GM21423 (cell line): Measurements from ENCODE around the gene RBL1.
"Not testable (repeated sequence)": the region's sequence is repeated elsewhere in the genome, so short reads cannot be mapped to it uniquely, and the experiment has no call there.

Experiments
- ATAC-seq: cut with Tn5 transposase; IDR thresholded peaks from one replicate; pipeline ENCODE4 v1.9.1; 2021; ENCODE audit warnings: mild to moderate bottlenecking, moderate library complexity; ENCODE audit not compliant: unreplicated experiment

Gene RBL1

DNA sequence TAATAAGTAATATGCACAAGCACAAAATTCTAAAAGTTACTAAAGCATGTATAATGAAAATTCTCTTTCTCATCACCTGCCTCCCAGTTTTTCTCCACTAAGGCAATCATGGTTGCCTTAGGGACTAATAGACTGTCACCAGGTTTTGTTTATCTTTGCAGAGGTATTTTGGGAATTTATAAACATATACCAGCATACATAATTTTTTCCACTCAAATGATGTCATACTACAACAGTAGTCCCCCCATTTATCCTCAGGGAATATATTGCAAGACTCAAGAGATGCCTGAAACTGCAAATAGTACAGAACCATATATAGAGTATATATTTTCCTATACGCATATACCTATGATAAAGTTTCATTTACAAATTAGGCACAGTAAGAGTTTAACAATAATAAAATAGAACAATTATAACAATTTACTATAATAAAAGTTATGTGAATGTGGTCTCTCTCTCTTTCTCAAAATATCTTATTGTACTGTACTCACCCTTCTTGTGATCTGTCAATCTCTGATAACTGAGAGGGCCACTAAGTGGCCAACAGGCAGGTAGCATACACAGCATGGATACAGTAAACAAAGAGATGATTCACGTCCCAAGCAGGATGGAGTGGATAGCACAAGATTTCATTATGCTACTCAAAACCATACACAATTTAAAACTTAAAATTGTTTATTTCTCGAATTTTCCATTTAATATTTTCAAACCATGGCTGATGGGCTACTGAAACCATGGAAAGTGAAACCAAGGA, 19.7 kb downstream of the RBL1 start:
- ATAC-seq, result no peak

DNA sequence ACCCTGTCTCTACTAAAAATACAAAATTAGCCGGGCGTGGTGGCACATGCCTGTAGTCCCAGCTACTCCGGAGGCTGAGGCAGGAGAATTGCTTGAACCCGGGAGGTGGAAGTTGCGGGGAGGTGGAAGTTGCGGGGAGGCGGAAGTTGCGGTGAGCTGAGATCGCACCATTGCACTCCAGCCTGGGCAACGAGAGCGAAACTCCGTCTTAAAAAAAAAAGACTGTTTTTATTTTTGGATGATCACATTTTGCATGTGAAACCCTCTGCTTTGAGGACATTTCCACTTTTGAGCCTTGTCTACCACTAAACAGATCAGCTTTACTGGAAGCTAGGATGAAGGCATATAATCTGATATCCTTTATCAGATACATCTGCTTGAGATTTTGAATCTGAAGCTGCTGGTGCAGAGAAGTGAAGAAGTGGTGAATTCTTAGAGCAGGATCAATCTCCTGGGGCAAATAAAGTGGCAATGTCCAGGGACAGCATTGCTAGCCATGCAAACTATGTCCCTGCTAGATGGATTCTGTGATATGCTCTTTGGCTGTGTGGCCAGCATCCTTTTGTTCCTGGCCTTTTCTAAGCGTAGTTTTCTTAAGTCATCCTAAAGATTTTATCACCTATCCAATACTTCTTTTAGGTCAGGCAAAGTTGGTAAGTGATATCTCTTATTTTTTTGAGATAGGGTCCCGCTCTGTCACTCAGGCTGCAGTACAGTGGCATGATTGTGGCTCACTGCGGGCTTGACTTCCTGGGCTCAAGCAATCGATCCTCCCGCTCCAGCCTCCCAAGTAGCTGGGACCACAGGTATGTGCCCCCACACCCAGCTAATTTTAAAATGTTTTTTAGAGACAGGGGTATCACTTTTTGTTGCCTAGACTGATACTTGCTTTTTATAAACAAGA, 23.3 kb downstream of the RBL1 start:
- no peak for ATAC-seq

DNA sequence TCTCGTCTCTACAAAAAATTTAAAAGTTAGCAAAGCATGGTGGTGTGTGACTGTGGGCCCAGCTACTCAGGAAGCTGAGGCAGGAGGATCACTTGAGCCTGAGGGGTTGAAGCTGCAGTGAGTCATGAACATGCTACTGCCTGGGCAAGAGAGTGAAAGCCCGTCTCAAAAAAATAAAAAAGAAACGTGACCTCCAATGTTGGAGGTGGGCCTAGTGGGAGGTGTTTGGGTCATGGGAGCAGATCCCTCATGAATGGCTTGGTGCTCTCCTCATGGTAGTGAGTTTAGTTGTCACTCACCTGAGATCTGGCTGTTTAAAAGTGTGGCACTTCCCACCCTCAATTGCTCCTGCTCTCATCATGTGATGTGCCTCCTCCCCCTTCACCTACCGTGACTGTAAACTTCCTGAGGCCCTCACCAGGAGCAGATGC, 24.3 kb downstream of the RBL1 start:
- no peak for ATAC-seq

DNA sequence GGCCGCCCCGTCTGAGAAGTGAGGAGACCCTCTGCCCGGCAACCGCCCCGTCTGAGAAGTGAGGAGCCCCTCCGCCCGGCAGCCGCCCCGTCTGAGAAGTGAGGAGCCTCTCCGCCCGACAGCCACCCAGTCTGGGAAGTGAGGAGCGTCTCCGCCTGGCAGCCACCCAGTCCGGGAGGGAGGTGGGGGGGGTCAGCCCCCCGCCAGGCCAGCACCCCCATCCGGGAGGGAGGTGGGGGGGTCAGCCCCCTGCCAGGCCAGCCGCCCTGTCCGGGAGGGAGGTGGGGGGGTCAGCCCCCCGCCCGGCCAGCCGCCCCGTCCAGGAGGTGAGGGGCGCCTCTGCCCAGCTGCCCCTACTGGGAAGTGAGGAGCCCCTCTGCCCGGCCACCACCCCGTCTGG, 26.2 kb downstream of the RBL1 start:
- ATAC-seq, result not testable (repeated sequence)

DNA sequence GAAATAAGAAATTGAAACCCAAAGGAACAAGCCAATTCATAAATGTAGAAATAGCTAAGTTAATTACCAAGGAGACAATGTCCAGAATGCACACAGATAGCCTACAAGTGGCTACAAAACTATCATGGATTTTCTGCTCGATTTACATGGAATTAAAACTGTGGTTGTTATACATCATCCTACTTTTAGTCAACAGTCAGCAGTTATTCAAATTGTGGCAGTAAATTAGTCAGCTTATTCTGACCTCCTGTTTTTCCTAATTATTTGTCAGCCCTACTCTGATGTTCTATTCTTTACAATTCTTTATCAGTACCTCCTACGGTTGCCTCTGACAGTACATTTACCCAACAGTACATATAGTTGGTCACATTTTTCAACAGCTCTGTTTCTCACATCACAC, 29.6 kb downstream of the RBL1 start:
- no peak for ATAC-seq

DNA sequence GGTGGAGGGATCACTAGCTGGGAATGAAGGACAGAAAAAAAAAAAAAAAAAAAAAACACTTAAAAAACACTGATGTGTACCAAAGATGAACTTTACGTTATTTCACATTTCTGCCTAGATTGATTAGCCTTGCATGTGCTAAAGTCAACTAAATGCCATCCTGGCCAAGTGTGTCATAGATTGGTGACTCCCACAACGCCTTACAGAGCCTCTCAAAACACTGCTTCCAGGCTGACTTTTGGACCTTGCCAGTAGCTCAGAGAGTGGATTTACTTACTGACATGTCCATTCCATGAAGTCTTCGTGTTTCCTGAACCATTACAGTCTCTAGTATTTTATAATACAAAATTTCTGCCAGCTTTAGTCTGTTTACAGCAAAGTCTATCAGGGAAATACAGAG, 40.5 kb downstream of the RBL1 start:
- no peak for ATAC-seq

DNA sequence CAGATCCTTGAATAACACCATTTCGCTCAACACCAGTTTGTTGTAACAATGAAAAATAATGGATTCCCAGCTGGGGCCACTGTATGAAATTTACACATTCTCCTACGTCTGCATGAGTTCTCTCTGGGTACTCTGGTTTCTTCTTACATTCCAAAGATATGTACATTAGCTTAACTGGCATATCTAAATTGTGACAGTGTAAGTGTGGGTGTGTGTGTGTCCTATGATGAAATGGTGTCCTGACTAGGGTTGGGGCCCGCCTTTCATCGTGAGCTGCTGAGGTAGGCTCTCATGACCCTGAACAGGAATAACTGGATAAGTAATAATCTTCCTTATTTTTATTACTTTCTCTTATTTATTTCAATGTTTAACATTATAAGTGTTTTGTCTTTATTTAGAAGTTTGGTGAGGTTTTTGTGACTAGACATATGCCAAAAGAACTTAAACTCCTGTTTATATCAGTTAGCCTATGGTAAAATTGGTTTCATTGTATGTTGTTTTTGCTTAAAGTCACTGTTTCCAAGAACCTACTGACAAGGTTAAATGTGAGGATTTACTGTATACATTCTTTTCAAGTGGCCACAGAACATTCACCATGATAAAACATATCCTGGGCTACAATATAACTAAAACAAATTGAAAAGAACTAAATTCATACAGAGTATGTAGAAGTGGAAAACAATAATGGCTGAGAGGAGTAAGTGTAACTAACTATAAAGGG, 42.4 kb downstream of the RBL1 start:
- ATAC-seq, result no peak

DNA sequence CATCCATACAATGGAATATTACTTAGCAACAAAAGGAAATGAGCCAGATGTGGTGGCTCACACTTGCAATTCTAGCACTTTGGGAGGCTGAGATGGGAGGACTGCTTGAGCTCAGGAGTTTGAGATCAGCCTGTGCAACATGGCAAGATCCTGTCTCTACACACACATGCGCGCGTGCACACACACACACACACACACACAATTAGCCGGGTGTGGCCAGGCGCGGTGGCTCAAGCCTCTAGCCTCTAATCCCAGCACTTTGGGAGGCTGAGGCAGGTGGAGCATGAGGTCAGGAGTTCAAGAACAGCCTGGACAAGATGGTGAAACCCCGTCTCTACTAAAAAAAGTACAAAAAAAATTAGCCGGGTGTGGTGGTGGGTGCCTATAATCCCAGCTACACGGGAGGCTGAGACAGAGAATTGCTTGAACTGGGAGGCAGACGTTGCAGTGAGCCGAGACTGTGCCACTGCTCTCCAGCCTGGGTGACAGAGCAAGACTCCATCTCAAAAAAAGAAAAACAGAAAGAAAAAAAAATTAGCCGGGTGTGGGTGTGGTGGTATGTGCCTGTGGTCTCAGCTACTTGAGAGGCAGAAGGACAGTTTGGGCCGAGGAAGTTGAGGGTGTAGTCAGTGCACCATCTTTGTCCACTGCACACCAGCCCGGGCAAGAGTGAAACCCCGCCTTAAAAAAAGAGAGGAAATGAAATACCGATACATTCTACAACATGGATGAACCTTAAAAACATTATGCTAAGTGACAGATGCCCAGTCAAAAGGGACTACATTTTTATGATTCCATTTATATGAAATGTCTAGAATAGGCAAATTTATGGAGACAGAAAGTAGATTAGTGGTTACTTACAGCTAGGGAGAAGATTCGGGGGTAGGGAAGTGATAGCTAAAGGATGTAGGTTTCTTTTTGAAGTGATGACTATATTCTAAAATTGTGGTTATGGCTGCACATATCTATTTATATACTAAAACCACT, 52.5 kb downstream of the RBL1 start:
- ATAC-seq, result peak; percentile 62

DNA sequence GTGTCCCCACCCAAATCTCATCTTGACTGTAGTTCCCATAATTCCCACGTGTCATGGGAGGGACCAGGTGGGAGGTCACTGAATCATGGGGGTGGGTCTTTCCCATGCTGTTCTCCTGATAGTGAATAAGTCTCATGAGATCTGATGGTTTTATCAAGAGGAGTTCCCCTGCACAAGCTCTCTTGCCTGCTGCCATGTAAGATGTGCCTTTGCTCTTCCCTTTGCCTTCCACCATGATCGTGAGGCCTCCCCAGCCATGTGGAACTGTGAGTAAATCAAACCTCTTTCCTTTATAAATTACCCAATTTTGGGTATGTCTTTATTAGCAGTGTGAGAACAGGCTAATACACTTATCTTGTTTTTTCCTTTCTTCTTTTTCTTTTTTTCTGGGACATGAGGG, 56.4 kb downstream of the RBL1 start:
- ATAC-seq, result not testable (repeated sequence)

DNA sequence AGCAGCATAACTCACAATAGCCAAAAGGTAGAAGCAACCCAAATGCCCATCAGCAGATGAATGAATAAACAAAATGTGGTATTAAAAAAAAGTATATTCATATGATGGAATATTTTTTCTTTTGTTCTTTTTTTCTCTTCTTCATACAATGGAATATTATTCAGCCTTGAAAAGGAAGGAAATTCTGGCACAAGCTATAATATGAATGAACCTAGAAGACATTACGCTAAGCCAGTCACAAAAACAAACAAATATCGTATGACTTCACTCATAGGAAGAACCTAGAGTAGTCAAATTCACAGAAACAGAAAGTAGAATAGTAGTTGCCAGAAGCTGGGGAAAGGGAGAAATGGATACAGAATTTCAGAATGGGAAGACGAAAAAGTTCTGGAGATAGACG, 63.7 kb downstream of the RBL1 start:
- ATAC-seq, result no peak

DNA sequence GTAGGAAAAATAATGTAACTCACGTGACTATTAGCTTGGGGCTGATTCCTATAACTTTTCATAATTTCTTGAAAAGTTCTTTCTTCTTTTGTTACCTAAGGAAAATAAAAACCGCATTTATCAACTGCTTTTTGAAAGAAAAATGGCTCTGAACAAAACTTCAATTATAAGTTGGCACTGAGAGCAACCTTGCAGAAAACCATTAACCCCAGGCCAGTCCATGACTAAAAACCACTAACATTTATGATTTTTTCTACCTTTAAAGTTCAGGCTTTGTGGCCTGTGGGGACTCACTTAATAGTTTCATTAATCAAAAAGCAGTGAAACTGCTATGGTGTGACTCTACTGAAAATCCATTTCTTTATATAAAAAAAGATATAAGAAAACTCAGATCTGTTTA, 75.2 kb downstream of the RBL1 start:
- ATAC-seq, result no peak

DNA sequence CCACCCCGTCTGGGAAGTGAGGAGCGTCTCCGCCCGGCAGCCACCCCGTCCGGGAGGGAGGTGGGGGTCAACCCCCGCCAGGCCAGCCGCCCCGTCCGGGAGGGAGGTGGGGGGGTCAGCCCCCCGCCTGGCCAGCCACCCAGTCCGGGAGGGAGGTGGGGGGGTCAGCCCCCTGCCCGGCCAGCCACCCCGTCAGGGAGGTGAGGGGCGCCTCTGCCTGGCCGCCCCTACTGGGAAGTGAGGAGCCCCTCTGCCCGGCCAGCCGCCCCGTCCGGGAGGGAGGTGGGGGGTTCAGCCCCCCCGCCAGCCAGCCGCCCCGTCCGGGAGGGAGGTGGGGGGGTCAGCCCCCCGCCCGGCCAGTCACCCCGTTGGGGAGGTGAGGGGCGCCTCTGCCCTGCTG, 83.2 kb downstream of the RBL1 start:
- not testable (repeated sequence) for ATAC-seq

DNA sequence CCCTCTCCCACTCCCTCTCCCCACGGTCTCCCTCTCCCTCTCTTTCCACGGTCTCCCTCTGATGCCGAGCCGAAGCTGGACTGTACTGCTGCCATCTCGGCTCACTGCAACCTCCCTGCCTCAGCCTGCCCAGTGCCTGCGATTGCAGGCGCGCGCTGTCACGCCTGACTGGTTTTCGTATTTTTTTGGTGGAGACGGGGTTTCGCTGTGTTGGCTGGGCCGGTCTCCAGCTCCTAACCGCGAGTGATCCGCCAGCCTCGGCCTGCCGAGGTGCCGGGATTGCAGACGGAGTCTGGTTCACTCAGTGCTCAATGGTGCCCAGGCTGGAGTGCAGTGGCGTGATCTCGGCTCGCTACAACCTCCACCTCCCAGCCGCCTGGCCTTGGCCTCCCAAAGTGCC, 83.9 kb downstream of the RBL1 start:
- ATAC-seq, result not testable (repeated sequence)

DNA sequence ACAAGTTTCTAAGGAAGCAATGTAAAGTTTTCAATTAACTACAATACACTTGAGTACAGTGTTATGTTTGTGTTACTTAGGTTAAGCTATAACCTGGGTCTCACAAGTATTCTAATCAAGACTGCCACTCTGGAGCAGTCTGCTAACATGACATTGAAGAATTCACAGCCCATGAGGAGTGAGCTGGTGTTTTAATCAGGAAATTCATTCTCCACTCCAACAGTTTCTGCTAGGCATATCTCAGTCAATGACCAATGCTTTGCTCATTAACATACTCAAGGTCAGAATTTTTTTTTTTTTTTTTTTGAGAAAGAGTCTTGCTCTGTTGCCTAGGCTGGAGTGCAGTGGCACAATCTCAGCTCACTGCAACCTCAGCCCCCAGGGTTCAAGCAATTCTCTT, 84.7 kb downstream of the RBL1 start:
- ATAC-seq, result no peak

DNA sequence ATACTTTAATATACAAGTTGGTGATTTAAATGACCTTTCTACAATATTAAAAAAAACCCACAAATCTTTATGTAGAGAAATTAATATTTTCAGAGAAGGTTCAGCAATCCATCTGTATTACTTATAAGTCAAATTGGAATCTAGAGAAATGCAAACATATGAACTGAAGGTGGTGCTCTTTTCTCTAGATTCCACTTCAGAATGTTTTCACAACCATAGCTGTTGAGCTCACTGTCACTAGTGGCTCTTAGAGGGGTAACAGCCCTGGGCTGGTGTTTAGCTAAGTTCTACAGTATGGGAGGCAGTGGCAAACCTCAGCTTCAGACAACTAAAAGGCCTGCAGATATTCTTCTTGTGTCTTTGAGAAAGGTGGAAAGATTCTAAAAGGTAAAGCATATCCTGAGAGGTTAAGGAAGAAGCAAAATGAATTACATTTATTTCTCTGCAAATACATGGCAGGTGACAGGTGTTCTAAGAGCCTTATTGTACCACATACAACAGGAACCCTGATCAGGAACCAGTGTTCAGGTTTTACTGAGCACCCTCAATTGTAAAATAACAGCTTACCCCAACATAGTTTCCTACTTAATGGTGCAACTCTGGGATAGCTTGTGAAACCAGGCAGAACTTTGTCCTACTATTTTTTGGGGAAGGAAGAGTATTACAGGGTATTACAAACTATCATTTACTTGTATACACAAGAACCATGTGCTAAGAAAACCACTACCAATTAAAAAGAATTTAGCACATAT, 87.7 kb downstream of the RBL1 start:
- ATAC-seq, result no peak

DNA sequence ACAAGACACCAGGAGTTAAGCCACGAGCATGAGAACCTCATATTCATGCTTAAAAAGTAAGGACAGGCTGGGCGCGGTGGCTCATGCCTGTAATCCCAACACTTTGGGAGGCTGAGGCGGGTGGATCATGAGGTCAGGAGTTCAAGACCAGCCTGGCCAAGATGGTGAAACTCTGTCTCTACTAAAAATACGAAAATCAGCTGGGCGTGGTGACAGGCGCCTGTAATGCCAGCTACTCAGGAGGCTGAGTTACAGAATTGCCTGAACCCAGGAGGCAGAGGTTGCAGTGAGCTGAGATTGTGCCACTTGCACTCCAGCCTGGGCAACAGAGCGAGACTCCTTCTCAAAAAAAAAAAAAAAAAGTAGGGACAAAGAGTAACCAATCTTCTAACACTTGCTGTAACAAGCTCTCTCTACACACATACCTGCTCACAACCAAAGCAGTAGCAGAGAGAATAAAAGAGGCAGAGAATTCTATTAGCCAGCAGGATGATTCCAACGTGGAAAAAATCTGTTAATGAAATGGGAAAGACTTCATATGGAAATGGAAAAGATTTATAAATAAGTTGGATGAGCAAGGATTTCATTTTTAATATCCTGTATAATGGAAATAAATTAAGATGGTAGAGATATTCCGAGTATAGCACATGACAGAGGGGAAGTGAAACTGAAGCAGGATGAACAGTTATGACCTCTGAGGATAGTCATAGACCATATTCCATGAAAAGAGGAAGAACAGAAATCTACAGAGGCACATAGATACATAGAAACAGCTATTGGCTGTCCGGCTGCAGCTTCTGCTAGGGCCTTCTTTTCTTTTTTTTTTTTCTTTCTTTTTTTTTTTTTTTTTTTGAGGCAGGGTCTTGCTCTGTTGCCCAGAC, 90.5 kb downstream of the RBL1 start:
- peak; percentile 45 for ATAC-seq

DNA sequence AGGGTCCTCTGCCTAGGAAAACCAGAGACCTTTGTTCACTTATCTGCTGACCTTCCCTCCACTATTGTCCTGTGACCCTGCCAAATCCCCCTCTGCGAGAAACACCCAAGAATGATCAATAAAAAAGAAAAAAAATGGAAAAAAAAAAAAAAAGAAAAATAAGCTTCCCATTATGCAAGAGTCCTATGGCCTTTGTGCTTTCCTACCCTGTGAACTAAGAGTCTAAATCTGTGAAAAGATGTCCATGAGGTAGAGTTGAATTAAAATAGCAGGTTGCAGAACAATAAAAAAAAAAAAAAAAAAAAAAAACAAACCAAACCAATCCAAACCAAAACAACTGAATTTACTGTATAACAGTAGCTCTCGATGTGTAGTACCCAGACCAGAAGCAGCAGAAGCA, 94.2 kb downstream of the RBL1 start:
- not testable (repeated sequence) for ATAC-seq

DNA sequence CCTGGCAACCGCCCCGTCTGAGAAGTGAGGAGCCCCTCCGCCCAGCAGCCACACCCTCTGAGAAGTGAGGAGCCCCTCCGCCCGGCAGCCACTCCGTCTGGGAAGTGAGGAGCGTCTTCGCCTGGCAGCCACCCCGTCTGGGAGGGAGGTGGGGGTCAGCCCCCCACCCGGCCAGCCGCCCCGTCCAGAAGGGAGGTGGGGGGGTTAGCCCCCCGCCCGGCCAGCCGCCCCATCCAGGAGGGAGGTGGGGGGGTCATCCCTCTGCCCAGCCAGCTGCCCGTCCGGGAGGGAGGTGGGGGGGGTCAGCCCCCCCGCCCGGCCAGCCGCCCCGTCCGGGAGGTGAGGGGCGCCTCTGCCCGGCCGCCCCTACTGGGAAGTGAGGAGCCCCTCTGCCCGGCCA, 95.6 kb downstream of the RBL1 start:
- not testable (repeated sequence) for ATAC-seq

DNA sequence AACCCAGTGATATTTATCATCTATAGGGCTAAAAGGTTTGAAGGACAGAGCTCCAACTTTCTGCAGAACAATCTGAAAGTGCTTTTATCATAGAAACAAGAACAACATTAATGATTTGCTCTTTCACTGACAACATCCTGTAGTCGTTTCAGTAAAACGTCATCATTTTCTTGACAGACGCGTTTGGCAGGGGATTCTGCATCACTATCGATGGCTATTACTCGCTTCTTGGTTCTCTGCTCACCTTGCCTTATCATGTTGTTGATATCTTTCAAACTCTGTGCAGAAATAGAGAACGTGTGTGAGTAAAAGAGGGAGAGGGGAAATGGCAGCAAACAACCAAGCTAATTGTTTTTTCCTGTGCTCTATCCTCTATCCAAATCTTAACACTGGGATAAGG, 97.1 kb downstream of the RBL1 start:
- ATAC-seq, result no peak
